ENCODE measurements around the gene NEGR1.
"Not testable (repeated sequence)": the region's sequence is repeated elsewhere in the genome, so short reads cannot be mapped to it uniquely, and the experiment has no call there.

NEGR1 gene

GRCh38 chr1:71921204-71921603, 361.1 kb downstream of the NEGR1 start:
- DNase-seq: no peak

- DNase-seq: no peak
Measured at GRCh38 chr1:71920556-71920955, 361.8 kb downstream of the NEGR1 start.

- no peak for DNase-seq
Measured at GRCh38 chr1:71919811-71920509, 362.4 kb downstream of the NEGR1 start.

- DNase-seq: no peak
Measured at GRCh38 chr1:71918630-71919029, 363.7 kb downstream of the NEGR1 start.

GRCh38 chr1:71916894-71917293, 365.4 kb downstream of the NEGR1 start:
- DNase-seq: no peak

GRCh38 chr1:71914626-71915025, 367.7 kb downstream of the NEGR1 start:
- DNase-seq: no peak

GRCh38 chr1:71908871-71909390, 373.4 kb downstream of the NEGR1 start:
- no peak for DNase-seq

- DNase-seq: no peak
Measured at GRCh38 chr1:71908303-71908702, 374.0 kb downstream of the NEGR1 start.

GRCh38 chr1:71899881-71900280, 382.5 kb downstream of the NEGR1 start:
- DNase-seq: no peak

GRCh38 chr1:71888166-71888565, 394.2 kb downstream of the NEGR1 start:
- not testable (repeated sequence) for DNase-seq

GRCh38 chr1:71885171-71885570, 397.2 kb downstream of the NEGR1 start:
- no peak for DNase-seq

- no peak for DNase-seq
Measured at GRCh38 chr1:71882637-71883036, 399.7 kb downstream of the NEGR1 start.

GRCh38 chr1:71882226-71882625, 400.1 kb downstream of the NEGR1 start:
- no peak for DNase-seq

GRCh38 chr1:71881611-71882010, 400.7 kb downstream of the NEGR1 start:
- no peak for DNase-seq

GRCh38 chr1:71869326-71869725, 413.0 kb downstream of the NEGR1 start:
- no peak for DNase-seq

- DNase-seq: no peak
Measured at GRCh38 chr1:71862756-71863155, 419.6 kb downstream of the NEGR1 start.

GRCh38 chr1:71861022-71861421, 421.3 kb downstream of the NEGR1 start:
- no peak for DNase-seq

- DNase-seq: no peak
Measured at GRCh38 chr1:71859806-71860205, 422.5 kb downstream of the NEGR1 start.

- DNase-seq: no peak
Measured at GRCh38 chr1:71857862-71858261, 424.5 kb downstream of the NEGR1 start.

- DNase-seq: no peak
Measured at GRCh38 chr1:71853360-71853759, 429.0 kb downstream of the NEGR1 start.

GRCh38 chr1:71850936-71851335, 431.4 kb downstream of the NEGR1 start:
- DNase-seq: no peak

GRCh38 chr1:71850515-71850914, 431.8 kb downstream of the NEGR1 start:
- no peak for DNase-seq

- no peak for DNase-seq
Measured at GRCh38 chr1:71843012-71843411, 439.3 kb downstream of the NEGR1 start.

GRCh38 chr1:71839876-71840275, 442.5 kb downstream of the NEGR1 start:
- no peak for DNase-seq

GRCh38 chr1:71836904-71837303, 445.4 kb downstream of the NEGR1 start:
- DNase-seq: no peak

Data from stimulated activated CD4-positive, alpha-beta T cell treated with anti-CD3 and anti-CD28 coated beads, Interleukin-2, amount 100 ng/mL, for 48 hours (primary cell).